SK-N-SH (cell line): ENCODE data around the gene ADCY9.

ENCODE experiments used
- POLR2AphosphoS5 ChIP-seq: IDR thresholded peaks from 2 replicates; pipeline ENCODE4 v1.6.1; 2012; ENCODE audit warnings: low read depth, low read length
- TF ChIP-seq, protein P1 (sequence below): fragments of 200-600 bp; sonication (generic); IDR thresholded peaks from 2 replicates; pipeline ENCODE4 v1.6.1; 2017; ENCODE audit warnings: antibody characterized with exemption, mild to moderate bottlenecking, moderate library complexity
- TF ChIP-seq, protein P2 (sequence below): IDR thresholded peaks from 2 replicates; pipeline ENCODE4 v1.6.1; 2012; ENCODE audit warnings: mild to moderate bottlenecking, low read depth, low read length, moderate library complexity

DNA sequence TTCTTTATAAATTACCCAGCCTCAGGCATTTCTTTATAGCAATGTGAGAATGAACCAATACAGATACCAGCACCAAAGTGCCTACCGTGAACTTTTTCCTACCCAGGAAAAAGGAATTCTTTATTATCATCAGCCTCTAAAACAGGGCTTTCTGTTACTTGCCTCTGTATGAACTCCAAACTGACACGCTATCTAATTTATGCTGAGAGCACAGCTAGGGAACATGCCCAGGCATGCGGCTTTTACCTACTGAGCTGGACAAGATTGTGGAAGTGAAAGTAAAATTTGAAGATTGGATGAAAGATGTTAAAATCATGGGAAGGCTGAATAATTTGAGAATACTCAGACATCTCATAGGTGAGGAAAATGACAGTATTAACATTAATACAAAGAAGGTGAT lies 24.4 kb upstream of the ADCY9 start:
- TF ChIP-seq, protein P1, sequence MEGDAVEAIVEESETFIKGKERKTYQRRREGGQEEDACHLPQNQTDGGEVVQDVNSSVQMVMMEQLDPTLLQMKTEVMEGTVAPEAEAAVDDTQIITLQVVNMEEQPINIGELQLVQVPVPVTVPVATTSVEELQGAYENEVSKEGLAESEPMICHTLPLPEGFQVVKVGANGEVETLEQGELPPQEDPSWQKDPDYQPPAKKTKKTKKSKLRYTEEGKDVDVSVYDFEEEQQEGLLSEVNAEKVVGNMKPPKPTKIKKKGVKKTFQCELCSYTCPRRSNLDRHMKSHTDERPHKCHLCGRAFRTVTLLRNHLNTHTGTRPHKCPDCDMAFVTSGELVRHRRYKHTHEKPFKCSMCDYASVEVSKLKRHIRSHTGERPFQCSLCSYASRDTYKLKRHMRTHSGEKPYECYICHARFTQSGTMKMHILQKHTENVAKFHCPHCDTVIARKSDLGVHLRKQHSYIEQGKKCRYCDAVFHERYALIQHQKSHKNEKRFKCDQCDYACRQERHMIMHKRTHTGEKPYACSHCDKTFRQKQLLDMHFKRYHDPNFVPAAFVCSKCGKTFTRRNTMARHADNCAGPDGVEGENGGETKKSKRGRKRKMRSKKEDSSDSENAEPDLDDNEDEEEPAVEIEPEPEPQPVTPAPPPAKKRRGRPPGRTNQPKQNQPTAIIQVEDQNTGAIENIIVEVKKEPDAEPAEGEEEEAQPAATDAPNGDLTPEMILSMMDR = no peak
- TF ChIP-seq, protein P2, sequence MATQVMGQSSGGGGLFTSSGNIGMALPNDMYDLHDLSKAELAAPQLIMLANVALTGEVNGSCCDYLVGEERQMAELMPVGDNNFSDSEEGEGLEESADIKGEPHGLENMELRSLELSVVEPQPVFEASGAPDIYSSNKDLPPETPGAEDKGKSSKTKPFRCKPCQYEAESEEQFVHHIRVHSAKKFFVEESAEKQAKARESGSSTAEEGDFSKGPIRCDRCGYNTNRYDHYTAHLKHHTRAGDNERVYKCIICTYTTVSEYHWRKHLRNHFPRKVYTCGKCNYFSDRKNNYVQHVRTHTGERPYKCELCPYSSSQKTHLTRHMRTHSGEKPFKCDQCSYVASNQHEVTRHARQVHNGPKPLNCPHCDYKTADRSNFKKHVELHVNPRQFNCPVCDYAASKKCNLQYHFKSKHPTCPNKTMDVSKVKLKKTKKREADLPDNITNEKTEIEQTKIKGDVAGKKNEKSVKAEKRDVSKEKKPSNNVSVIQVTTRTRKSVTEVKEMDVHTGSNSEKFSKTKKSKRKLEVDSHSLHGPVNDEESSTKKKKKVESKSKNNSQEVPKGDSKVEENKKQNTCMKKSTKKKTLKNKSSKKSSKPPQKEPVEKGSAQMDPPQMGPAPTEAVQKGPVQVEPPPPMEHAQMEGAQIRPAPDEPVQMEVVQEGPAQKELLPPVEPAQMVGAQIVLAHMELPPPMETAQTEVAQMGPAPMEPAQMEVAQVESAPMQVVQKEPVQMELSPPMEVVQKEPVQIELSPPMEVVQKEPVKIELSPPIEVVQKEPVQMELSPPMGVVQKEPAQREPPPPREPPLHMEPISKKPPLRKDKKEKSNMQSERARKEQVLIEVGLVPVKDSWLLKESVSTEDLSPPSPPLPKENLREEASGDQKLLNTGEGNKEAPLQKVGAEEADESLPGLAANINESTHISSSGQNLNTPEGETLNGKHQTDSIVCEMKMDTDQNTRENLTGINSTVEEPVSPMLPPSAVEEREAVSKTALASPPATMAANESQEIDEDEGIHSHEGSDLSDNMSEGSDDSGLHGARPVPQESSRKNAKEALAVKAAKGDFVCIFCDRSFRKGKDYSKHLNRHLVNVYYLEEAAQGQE = no peak
- no peak for TF ChIP-seq POLR2AphosphoS5
